HG02852 (cell line): ENCODE measurements around the gene CSF1R.
"Not testable (repeated sequence)": the region's sequence is repeated elsewhere in the genome, so short reads cannot be mapped to it uniquely, and the experiment has no call there.

Experiments
- ATAC-seq: cut with Tn5 transposase; IDR thresholded peaks from one replicate; pipeline ENCODE4 v1.9.1; 2021; ENCODE audit warnings: mild to moderate bottlenecking, moderate library complexity; ENCODE audit not compliant: unreplicated experiment

CSF1R gene

DNA sequence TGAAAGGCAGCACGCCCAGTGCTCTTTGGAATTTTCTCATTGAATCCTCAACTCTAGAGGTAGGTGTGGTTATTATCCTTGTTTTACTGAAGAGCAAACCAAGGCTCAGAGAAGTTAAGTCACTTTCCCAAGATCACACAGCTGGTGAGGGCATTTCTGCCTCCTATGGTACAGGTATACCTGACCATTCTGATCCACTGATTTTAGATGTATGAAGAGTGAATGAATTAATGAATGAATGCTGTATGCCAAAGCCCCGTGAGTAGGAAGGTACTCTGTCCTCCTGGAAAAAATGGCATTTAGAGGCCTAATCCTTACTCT, 18.2 kb upstream of the CSF1R start:
- no peak for ATAC-seq

DNA sequence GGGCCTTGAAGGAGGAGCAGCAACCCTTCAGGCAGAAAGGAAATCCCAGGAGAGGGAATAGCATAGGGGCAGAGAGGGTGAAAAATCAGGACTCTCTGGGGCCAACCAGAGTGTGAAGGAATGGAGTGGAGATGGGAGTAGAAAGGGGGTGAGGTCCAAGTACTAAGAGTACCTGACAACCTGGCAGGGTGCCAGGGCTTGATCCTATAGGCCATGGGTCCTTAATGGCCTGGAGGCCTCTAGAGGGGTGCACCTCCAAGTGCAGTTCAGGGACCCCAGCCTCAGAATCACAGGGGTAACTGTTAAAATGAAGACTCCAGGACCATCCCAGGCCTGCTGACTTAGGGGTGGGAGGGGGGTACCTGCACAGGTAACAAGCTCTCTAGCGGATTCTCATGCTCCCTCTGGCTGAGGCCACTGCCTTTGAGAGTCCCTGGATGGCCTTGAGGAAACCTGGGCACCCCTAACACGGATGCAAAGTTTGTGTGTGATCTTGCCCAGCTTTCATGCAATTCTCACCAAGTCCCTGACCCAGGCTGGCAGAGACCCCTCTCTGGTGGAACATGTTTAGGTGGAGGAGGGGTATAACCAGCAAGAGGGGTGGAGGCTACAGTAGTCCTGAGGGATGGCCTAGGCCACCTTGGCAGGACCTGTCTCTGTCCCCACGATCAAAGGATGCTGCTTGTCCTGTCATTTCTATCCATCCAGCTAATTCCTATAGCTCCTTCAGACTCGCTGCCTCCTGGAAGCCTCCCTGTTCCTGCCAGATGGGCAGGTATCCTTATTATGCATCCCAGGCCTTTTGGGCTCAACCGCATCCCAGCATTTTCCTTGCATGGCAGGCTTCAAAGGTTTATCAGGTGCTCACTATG, 17.6 kb upstream of the CSF1R start:
- ATAC-seq, result no peak

- no peak for ATAC-seq
These were observed 14.7 kb upstream of the CSF1R start for GRCh38 chr5:150101023-150101422.

DNA sequence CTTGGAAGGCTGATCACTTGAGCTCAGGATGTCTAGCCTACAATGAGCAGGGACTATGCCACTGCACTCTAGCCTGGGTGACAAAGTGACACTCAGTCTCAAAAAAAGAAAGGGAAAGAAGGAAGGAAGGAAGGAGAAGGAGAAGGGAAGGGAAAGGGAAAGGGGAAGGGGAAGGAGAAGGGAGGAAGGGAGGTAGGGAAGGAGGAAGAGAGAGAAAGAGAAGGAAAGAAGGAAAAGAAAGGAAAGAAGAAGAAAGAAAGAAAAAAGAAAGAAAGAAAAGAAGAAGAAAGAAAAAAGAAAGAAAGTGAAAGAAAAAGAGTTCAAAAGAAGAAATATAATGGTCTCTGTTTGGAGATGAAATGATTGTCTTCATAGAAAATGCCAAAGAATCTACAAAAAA, 10.8 kb upstream of the CSF1R start:
- no peak for ATAC-seq

DNA sequence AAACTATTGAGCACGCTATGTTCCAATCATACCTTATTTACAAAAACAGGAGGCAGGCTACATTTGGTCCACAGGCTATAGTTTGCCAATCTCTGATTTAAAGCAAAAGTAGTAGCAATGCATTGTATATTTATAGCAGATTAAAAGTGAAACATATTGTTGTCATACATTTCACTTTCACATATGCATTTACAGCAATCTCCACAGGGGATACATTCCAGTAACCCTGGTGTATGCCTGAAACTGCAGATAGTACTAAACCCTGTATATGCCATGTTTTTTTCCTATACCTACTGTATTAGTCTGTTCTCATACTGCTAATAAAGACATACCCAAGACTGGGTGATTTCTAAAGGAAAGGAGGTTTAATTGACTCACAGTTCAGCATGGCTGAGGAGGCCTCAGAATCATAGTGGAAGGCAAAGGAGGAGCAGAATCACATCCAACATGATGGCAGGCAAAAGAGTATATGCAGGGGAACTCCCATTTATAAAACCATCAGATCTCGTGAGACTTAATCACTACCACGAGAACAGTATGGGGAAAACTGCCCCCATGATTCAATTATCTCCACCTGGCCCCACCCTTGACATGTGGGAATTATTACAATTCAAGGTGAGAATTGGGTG, 5.9 kb upstream of the CSF1R start:
- ATAC-seq, result peak; percentile 71

DNA sequence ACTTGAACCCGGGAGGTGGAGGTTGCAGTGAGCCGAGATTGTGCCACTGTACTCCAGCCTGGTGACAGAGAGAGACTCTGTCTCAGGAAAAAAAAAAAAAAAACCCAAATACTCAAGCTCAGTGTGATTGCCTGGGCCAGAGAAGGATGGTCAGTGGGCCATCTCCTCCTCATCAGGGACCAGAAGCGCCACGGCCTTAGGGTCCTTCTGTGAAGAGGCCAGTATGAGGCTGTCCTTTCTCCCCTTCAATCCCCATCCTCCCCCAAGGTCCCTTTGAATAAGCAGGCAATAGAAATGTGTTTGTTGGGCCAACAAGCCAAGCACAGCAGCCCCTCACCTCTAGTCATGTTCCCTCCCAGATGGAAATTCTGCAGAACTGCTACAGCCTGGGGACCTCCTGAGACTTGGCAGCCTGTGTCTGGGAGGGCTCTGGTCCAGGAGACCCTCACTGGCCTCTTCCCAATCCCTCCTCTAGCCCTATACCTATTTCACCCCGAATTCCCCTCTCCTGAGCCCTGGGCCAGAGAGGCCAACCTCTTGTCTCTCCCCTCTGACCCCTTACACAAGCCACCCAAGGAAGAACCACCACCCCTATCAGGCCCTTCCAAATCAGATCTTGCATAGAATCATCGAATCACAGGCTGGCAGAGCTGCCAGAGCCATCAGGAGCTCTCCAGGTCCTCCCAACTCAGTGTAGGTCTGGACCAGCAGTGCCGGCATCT, 1.0 kb downstream of the CSF1R start:
- ATAC-seq, result no peak

- ATAC-seq, result not testable (repeated sequence)
These were observed 1.6 kb downstream of the CSF1R start for GRCh38 chr5:150084754-150085153.

GRCh38 chr5:150082889-150083288, 3.5 kb downstream of the CSF1R start:
- ATAC-seq, result no peak

DNA sequence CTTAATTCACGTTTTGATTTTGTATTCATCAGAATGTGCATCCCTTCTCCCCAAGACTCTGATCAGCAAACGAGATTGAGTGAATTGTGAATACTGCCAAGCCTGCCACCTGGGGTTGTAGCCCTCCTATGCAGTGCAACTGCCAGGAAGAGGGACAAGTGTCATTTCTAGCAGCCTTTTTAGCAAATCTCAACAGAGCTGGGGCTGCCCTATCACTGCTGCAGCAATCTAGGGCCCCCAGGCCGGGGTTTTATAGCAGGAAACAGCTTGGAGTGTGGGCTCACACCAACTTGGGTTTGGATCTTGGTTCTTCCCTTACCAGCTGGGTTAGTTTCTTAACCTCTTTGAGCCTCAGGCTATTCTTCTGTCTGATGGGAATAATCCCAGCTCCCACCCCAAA, 4.0 kb downstream of the CSF1R start:
- peak; percentile 22 for ATAC-seq

GRCh38 chr5:150081541-150082283, 4.6 kb downstream of the CSF1R start:
- ATAC-seq, result peak; percentile 88

- ATAC-seq, result no peak
These were observed 5.5 kb downstream of the CSF1R start for GRCh38 chr5:150080696-150081435.

GRCh38 chr5:150079909-150080461, 6.4 kb downstream of the CSF1R start:
- ATAC-seq, result no peak

DNA sequence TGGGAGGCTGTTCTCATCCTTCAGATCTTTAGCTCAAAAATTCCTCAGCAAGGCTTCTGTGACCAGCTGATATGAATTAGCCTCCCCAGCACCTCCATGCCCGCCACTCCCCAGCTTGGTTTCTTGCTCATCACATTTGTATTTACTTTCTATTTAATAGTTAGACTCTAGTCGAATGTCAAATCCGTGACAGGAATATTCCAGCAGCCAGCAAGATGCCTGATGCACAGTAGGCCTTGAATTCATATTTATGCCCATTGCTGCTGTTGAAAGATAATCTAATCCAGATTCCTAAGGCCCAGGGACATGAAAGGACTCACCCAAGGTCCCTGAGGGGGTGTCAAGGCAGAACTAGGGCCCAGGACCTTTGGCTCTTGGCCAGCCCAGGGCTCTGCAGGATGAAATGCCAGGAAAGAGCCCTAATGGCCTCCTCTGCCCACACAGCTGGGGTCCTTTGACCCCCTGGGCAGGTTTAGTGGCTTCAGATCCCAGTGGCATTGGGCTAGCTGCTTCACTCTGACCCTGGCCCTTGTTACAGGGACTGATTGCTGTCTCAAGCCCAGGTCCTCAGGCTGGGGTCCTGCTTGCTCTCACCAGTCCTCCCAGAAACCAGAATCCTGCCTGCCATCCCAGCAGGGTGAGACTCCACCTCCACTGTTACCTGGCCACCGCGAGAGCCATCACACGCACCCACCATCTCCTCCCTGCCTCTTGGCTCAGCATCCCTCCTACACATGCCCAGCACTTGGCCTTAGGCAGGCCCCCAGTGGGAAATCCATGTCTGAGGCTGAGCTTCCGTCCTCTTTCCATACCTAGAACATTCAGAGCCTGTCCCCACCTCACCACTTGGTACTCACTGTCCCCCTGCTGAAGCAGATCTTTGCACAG, 7.3 kb downstream of the CSF1R start:
- no peak for ATAC-seq

- no peak for ATAC-seq
These were observed 8.2 kb downstream of the CSF1R start for GRCh38 chr5:150077996-150078801.

DNA sequence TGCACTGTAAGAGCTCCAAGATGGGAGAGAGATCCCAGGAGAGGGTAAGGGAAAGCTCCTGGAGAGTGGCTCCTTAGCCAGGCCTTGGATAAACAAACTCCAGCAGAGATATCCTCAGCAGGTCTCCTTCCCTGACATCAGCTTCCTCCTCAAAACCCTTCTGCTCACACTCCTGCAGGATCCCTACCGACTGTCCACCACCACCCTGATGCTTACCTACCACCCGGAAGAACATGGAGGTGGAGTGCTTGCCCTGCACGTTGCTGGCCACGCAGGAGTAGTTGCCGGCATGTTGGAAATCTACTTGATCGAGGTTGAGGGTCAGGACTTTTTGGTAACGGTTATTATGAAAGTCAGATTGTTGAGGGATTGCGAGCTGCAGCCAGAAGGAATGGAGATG, 9.3 kb downstream of the CSF1R start:
- no peak for ATAC-seq

DNA sequence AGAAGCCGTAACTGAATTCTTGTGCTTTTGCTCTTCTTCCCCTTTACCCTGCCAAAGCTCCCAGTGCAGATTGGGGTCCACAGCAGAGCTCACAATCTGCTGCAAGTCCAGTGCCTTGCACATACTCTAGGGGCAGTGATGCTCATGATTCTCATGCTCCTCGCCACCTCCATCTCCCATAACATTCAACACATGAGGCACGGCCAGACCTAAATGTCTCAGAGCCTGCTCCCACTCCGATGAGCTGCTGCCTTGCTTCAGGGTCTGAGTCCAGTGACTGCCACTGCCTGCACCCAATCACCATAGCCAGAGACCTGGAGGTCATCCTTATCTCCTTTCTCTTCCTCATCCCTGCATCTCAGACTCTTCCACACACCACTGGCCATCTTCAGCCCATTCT, 10.5 kb downstream of the CSF1R start:
- ATAC-seq, result no peak

- ATAC-seq, result no peak
These were observed 11.1 kb downstream of the CSF1R start for GRCh38 chr5:150075233-150075632.

- ATAC-seq, result no peak
These were observed 12.7 kb downstream of the CSF1R start for GRCh38 chr5:150073677-150074076.
